GM21423 (cell line): ENCODE results near the gene SLC35F3.
"Not testable (repeated sequence)": the region's sequence is repeated elsewhere in the genome, so short reads cannot be mapped to it uniquely, and the experiment has no call there.

Experiments
- ATAC-seq: cut with Tn5 transposase; IDR thresholded peaks from one replicate; pipeline ENCODE4 v1.9.1; 2021; ENCODE audit warnings: mild to moderate bottlenecking, moderate library complexity; ENCODE audit not compliant: unreplicated experiment

Gene SLC35F3

GRCh38 chr1:234175363-234175762, 270.9 kb downstream of the SLC35F3 start:
- ATAC-seq: no peak

- no peak for ATAC-seq
Observed at GRCh38 chr1:234176000-234176399, 271.5 kb downstream of the SLC35F3 start.

GRCh38 chr1:234176847-234177246, 272.4 kb downstream of the SLC35F3 start:
- ATAC-seq: not testable (repeated sequence)

- no peak for ATAC-seq
Observed at GRCh38 chr1:234185438-234185837, 281.0 kb downstream of the SLC35F3 start.

GRCh38 chr1:234186037-234186688, 281.7 kb downstream of the SLC35F3 start:
- peak; percentile 59 for ATAC-seq

GRCh38 chr1:234188454-234188792, 283.9 kb downstream of the SLC35F3 start:
- no peak for ATAC-seq

GRCh38 chr1:234197839-234198238, 293.4 kb downstream of the SLC35F3 start:
- no peak for ATAC-seq

- ATAC-seq: no peak
Observed at GRCh38 chr1:234199476-234200127, 295.1 kb downstream of the SLC35F3 start.

GRCh38 chr1:234200566-234200965, 296.1 kb downstream of the SLC35F3 start:
- no peak for ATAC-seq

- no peak for ATAC-seq
Observed at GRCh38 chr1:234201600-234201999, 297.1 kb downstream of the SLC35F3 start.

- no peak for ATAC-seq
Observed at GRCh38 chr1:234205966-234206365, 301.5 kb downstream of the SLC35F3 start.

GRCh38 chr1:234206651-234207284, 302.3 kb downstream of the SLC35F3 start:
- ATAC-seq: no peak

GRCh38 chr1:234208351-234208750, 303.9 kb downstream of the SLC35F3 start:
- ATAC-seq: no peak

GRCh38 chr1:234208791-234209190, 304.3 kb downstream of the SLC35F3 start:
- no peak for ATAC-seq

- not testable (repeated sequence) for ATAC-seq
Observed at GRCh38 chr1:234210429-234210828, 306.0 kb downstream of the SLC35F3 start.

- not testable (repeated sequence) for ATAC-seq
Observed at GRCh38 chr1:234211855-234212254, 307.4 kb downstream of the SLC35F3 start.

GRCh38 chr1:234212764-234213657, 308.5 kb downstream of the SLC35F3 start:
- ATAC-seq: peak; percentile 46

GRCh38 chr1:234213658-234214128, 309.2 kb downstream of the SLC35F3 start:
- no peak for ATAC-seq

GRCh38 chr1:234214129-234214910, 309.8 kb downstream of the SLC35F3 start:
- ATAC-seq: peak; percentile 36
